ENCODE measurements around the gene ETDA. TPM values are rescaled to one million over a fixed set of nuclear protein-coding genes. Genes with fewer than 3 reads are reported as not detected.

The ETDA gene
- total RNA-seq, 1 donor from 2014 or later = not detected

DNA sequence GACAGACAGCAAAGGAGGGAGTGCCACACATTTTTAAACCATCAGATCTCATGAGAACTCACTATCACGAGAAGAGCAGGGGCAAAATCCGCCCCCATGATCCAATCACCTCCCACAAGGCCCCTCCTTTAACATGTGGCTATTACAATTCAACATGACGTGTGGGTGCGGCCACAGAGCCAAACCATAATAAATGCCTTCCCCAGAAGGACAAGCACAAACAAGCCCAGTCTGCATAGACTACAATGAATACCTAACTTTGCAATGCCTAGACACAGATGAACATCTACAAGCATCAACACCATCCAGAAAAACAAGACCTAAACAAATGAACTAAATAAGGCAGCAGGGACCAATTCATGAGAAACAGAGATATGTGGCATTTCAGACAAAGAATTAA is 12.3 kb downstream of the ETDA start:
- H3K27ac ChIP-seq = no peak overlapping the region
- Mint-ChIP-seq H3K27ac (no peak overlapping the region), H3K9me3 (peaks cover 21% of the 10 kb centered on the region)

DNA sequence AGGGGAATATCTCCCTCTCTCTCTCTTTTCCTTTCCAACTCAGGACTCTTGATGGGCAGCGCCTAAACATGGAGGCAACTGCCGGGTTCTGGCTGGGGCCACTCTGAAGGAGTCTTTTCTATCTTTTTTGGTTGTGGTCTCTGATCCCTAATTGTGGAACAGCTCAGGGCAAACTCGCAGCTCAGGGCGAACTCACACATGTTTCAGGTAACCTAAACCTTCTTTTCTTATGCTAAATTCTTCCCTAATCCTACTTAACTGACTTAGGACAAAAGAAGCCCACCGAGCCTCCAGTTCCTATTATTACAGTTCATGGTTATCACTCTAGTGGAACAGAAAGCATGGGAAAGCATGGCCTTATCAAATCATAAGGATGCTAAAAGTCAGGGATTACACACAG is 21.3 kb downstream of the ETDA start:
- Histone ChIP-seq H3F3A (ENCODE audit: low read depth) (peaks cover 8% of the 10 kb centered on the region), H3K9ac (no peak overlapping the region), H3K4me2 (no peak overlapping the region), H2AFZ (replicated peaks) (no peak overlapping the region), H3K27ac (no peak overlapping the region), H3K79me2 (ENCODE audit: low read depth) (no peaks in the 10 kb centered on the region), H3K4me1 (no peaks in the 10 kb centered on the region), H3K9me3 (ENCODE audit: low read depth) (no peaks in the 10 kb centered on the region), H3K36me3 (no peaks in the 10 kb centered on the region), H3K4me3 (no peak overlapping the region), H3K27me3 (no peaks in the 10 kb centered on the region), H4K20me1 (ENCODE audit: low read depth) (no peaks in the 10 kb centered on the region)
- TF ChIP-seq EZH2 (IDR thresholded peaks at IDR 0.05) = no peak
- no peak for TF ChIP-seq EZH2phosphoT487 (IDR thresholded peaks at IDR 0.05)
- TF ChIP-seq, protein P1, sequence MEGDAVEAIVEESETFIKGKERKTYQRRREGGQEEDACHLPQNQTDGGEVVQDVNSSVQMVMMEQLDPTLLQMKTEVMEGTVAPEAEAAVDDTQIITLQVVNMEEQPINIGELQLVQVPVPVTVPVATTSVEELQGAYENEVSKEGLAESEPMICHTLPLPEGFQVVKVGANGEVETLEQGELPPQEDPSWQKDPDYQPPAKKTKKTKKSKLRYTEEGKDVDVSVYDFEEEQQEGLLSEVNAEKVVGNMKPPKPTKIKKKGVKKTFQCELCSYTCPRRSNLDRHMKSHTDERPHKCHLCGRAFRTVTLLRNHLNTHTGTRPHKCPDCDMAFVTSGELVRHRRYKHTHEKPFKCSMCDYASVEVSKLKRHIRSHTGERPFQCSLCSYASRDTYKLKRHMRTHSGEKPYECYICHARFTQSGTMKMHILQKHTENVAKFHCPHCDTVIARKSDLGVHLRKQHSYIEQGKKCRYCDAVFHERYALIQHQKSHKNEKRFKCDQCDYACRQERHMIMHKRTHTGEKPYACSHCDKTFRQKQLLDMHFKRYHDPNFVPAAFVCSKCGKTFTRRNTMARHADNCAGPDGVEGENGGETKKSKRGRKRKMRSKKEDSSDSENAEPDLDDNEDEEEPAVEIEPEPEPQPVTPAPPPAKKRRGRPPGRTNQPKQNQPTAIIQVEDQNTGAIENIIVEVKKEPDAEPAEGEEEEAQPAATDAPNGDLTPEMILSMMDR (IDR thresholded peaks at IDR 0.05) = no peak
- H3K4me1 Mint-ChIP-seq = no peaks in the 10 kb centered on the region
- peak; percentile 16 for DNase-seq (ENCODE audit: low spot score)
- H3K27ac Mint-ChIP-seq = no peak overlapping the region
- no peak overlapping the region for H3K4me3 Mint-ChIP-seq
- peaks cover 13% of the 10 kb centered on the region for H3K9me3 Mint-ChIP-seq
- no peaks in the 10 kb centered on the region for H3K27me3 Mint-ChIP-seq (ENCODE audit: insufficient read depth, low read depth)
- H3K36me3 Mint-ChIP-seq = no peaks in the 10 kb centered on the region

More for the DNA sequence above, 12.3 kb downstream of the ETDA start:
- H3K4me3 ChIP-seq = no peak overlapping the region
- H3K27me3 ChIP-seq = no peaks in the 10 kb centered on the region
- no peaks in the 10 kb centered on the region for H3K36me3 ChIP-seq
- H3K27me3 Mint-ChIP-seq (ENCODE audit: insufficient read depth, low read depth) = peaks cover 4% of the 10 kb centered on the region
- no peaks in the 10 kb centered on the region for H3F3A ChIP-seq (ENCODE audit: low read depth)
- no peaks in the 10 kb centered on the region for H4K20me1 ChIP-seq (ENCODE audit: low read depth)
- H3K9ac ChIP-seq = no peak overlapping the region
- no peak for TF ChIP-seq EZH2 (IDR thresholded peaks at IDR 0.05)
- TF ChIP-seq, protein P1 (IDR thresholded peaks at IDR 0.05) = no peak
- TF ChIP-seq EZH2phosphoT487 (IDR thresholded peaks at IDR 0.05) = no peak
- no peak overlapping the region for H3K4me2 ChIP-seq
- no peaks in the 10 kb centered on the region for H3K9me3 ChIP-seq (ENCODE audit: low read depth)
- no peaks in the 10 kb centered on the region for H3K36me3 Mint-ChIP-seq
- H3K4me1 ChIP-seq = no peaks in the 10 kb centered on the region
- no peaks in the 10 kb centered on the region for H3K79me2 ChIP-seq (ENCODE audit: low read depth)
- no peaks in the 10 kb centered on the region for H3K4me1 Mint-ChIP-seq
- DNase-seq (ENCODE audit: low spot score) = no peak
- no peak overlapping the region for H3K4me3 Mint-ChIP-seq
- H2AFZ ChIP-seq (replicated peaks) = no peak overlapping the region

DNA sequence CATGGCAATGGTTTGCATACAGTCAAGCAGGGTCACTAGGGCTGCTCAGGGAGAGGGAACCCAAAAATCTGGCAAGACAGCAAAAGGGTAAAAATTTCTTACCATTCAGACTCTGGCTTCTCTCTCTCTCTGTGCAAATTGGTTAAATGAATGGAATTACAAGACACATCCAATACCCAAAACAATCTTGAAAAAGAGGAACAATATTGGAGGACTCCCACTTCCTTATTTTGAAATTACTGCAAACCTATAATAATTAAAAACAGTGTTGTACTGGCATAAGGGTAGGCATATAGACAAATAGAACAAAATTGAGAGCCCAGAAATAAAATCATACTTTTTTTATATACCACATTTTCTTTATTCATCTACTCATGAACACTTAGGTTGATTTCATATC is 24.1 kb downstream of the ETDA start:
- TF ChIP-seq, protein P1 (IDR thresholded peaks at IDR 0.05) = no peak
- TF ChIP-seq EZH2phosphoT487 (IDR thresholded peaks at IDR 0.05) (no peak), EZH2 (IDR thresholded peaks at IDR 0.05) (no peak)
- H3K4me3 Mint-ChIP-seq = no peak overlapping the region
- no peaks in the 10 kb centered on the region for H3K27me3 ChIP-seq
- no peak overlapping the region for H3K27ac Mint-ChIP-seq
- no peaks in the 10 kb centered on the region for H3K4me1 ChIP-seq
- H3K9me3 ChIP-seq (ENCODE audit: low read depth) = no peaks in the 10 kb centered on the region
- H3K27ac ChIP-seq = no peak overlapping the region
- H3K4me2 ChIP-seq = no peak overlapping the region
- H3K9ac ChIP-seq = no peak overlapping the region
- no peaks in the 10 kb centered on the region for H4K20me1 ChIP-seq (ENCODE audit: low read depth)
- H3K79me2 ChIP-seq (ENCODE audit: low read depth) = no peaks in the 10 kb centered on the region
- H3K27me3 Mint-ChIP-seq (ENCODE audit: insufficient read depth, low read depth) = no peaks in the 10 kb centered on the region
- H3K4me1 Mint-ChIP-seq = no peaks in the 10 kb centered on the region
- DNase-seq (ENCODE audit: low spot score) = no peak
- peaks cover 34% of the 10 kb centered on the region for H3K9me3 Mint-ChIP-seq
- H3K36me3 Mint-ChIP-seq = no peaks in the 10 kb centered on the region
- H3K4me3 ChIP-seq = no peak overlapping the region
- no peak overlapping the region for H2AFZ ChIP-seq (replicated peaks)
- H3F3A ChIP-seq (ENCODE audit: low read depth) = peaks cover 8% of the 10 kb centered on the region
- H3K36me3 ChIP-seq = no peaks in the 10 kb centered on the region
